Measurements from ENCODE around the gene SPAG8. TPM values are rescaled to one million over a fixed set of nuclear protein-coding genes. Genes with fewer than 3 reads are reported as not detected.

SPAG8 gene
- total RNA-seq, 1 donor = 0.42 TPM

DNA sequence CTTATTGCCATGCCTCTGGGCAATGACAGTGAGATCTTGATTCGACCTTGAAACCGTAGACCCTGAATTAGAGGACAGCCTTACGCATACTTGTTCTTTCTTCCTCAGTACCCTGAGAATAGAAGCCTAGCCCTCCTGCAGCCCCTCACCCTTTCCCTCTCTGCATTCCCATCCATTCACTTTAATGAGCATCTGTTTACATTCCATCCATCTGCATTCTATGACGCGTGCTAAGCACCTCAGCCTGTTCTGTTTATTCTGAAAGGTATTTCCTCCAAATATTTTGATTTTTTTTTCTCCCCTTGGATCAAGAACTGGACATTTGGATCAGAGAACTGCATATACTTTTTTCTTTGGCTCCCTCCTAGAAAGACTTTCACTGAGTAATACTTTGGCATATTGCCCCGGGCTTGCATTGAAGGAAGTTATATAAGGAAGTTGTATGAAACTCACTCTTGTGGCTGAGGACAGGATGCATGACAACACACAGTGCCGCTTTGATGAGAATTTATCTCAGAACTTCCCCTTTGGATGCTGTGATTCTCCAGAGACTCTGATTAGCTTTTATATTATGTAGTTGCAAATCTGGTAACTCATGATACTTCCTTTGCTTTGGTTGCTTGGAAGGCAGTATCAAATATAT, 32.7 kb upstream of the SPAG8 start:
- H3K4me3 ChIP-seq (ENCODE audit: low read length) = no peak overlapping the region
- H3K9me3 ChIP-seq (ENCODE audit: low read depth, low read length) = no peaks in the 10 kb centered on the region
- H3K27me3 ChIP-seq (ENCODE audit: insufficient read depth, low read length) = peaks cover 15% of the 10 kb centered on the region
- H3K4me1 ChIP-seq (ENCODE audit: insufficient read depth, low read length) = peaks cover 75% of the 10 kb centered on the region

GRCh38 chr9:35842795-35843194, 30.7 kb upstream of the SPAG8 start:
- Histone ChIP-seq H3K4me3 (ENCODE audit: low read length) (no peak overlapping the region), H3K4me1 (ENCODE audit: insufficient read depth, low read length) (peaks cover 74% of the 10 kb centered on the region), H3K27me3 (ENCODE audit: insufficient read depth, low read length) (peaks cover 13% of the 10 kb centered on the region), H3K9me3 (ENCODE audit: low read depth, low read length) (no peaks in the 10 kb centered on the region)

- H3K9me3 ChIP-seq (ENCODE audit: low read depth, low read length) = no peaks in the 10 kb centered on the region
- peaks cover 68% of the 10 kb centered on the region for H3K4me1 ChIP-seq (ENCODE audit: insufficient read depth, low read length)
- no peak overlapping the region for H3K4me3 ChIP-seq (ENCODE audit: low read length)
- peaks cover 7% of the 10 kb centered on the region for H3K27me3 ChIP-seq (ENCODE audit: insufficient read depth, low read length)
Observed at GRCh38 chr9:35842020-35842745, 30.1 kb upstream of the SPAG8 start.

- Histone ChIP-seq H3K4me1 (ENCODE audit: insufficient read depth, low read length) (peaks cover 62% of the 10 kb centered on the region), H3K4me3 (ENCODE audit: low read length) (no peak overlapping the region), H3K9me3 (ENCODE audit: low read depth, low read length) (no peaks in the 10 kb centered on the region)
Observed at GRCh38 chr9:35841645-35841900, 29.5 kb upstream of the SPAG8 start.

DNA sequence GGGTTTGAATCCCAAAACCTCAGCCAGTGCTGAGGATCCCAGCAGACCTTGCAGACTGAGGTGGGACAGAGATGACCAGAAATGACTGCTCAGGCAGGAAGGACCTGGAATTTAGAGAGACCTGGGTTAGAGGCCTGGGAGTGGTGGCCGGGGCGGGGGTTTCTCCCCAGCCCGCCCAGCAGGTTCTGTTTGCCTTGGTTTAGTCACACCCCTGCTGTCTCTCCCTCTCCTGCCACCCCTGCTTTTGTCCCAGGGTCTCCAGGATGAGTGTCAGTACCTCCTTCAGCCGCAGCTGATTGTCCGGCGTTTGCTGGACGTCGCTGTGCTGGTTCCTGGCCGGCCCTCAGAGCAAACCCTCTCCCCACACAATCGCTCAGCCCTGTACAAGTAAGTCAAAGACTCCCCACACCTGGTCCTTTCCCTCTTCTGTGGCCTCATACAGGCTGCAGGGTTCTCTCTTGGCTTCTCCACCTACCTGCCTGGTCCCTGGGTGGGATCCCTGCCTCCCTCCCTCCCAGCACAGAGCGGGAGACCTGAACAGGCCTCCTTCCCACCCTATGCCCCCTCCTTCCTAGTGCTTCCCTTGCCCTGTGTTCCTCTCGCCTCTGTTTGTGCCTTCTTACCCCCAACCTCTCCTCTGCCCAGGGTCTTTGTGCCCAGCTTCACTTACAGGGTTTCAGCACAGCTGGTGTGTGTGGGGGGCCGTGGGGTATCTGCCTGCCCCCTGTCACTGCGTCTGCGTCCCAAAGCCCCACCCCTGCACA, 29.0 kb upstream of the SPAG8 start:
- no peaks in the 10 kb centered on the region for H3K9me3 ChIP-seq (ENCODE audit: low read depth, low read length)
- no peak overlapping the region for H3K4me3 ChIP-seq (ENCODE audit: low read length)
- H3K4me1 ChIP-seq (ENCODE audit: insufficient read depth, low read length) = peaks cover 58% of the 10 kb centered on the region
- peaks cover 3% of the 10 kb centered on the region for H3K27me3 ChIP-seq (ENCODE audit: insufficient read depth, low read length)

More at GRCh38 chr9:35841645-35841900, 29.5 kb upstream of the SPAG8 start:
- peaks cover 3% of the 10 kb centered on the region for H3K27me3 ChIP-seq (ENCODE audit: insufficient read depth, low read length)

DNA sequence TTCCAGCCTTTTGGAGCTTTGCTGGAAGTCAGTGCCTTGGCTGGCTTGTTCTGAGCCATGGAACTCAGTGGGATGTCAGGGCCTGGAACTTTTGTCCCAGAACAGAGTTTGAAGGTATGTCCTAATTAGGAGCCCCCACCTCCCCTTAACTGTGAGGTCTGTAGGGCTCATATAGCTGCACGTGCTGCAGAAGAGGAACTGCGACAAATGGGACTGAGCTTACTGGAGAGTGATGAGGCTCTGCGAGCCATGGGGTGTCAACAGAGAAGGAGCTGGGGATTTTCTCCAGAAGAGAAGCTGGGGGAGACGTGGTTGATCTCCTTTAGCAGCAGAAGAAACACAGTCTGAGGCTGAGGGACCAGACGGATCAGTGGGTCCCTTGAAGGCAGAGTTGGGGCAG, 27.9 kb upstream of the SPAG8 start:
- H3K9me3 ChIP-seq (ENCODE audit: low read depth, low read length) = no peaks in the 10 kb centered on the region
- H3K27me3 ChIP-seq (ENCODE audit: insufficient read depth, low read length) = peaks cover 3% of the 10 kb centered on the region
- H3K4me3 ChIP-seq (ENCODE audit: low read length) = no peak overlapping the region
- H3K4me1 ChIP-seq (ENCODE audit: insufficient read depth, low read length) = peaks cover 58% of the 10 kb centered on the region

- peaks cover 52% of the 10 kb centered on the region for H3K4me1 ChIP-seq (ENCODE audit: insufficient read depth, low read length)
- H3K4me3 ChIP-seq (ENCODE audit: low read length) = no peak overlapping the region
- H3K27me3 ChIP-seq (ENCODE audit: insufficient read depth, low read length) = peaks cover 3% of the 10 kb centered on the region
- no peaks in the 10 kb centered on the region for H3K9me3 ChIP-seq (ENCODE audit: low read depth, low read length)
Observed at GRCh38 chr9:35836595-35836994, 24.5 kb upstream of the SPAG8 start.

- Histone ChIP-seq H3K4me3 (ENCODE audit: low read length) (no peak overlapping the region), H3K27me3 (ENCODE audit: insufficient read depth, low read length) (peaks cover 3% of the 10 kb centered on the region), H3K9me3 (ENCODE audit: low read depth, low read length) (no peaks in the 10 kb centered on the region), H3K4me1 (ENCODE audit: insufficient read depth, low read length) (peaks cover 59% of the 10 kb centered on the region)
Observed at GRCh38 chr9:35835766-35836165, 23.7 kb upstream of the SPAG8 start.

GRCh38 chr9:35835216-35835632, 23.2 kb upstream of the SPAG8 start:
- no peaks in the 10 kb centered on the region for H3K9me3 ChIP-seq (ENCODE audit: low read depth, low read length)
- peaks cover 58% of the 10 kb centered on the region for H3K4me1 ChIP-seq (ENCODE audit: insufficient read depth, low read length)
- H3K4me3 ChIP-seq (ENCODE audit: low read length) = no peak overlapping the region
- peaks cover 3% of the 10 kb centered on the region for H3K27me3 ChIP-seq (ENCODE audit: insufficient read depth, low read length)

- peaks cover 58% of the 10 kb centered on the region for H3K4me1 ChIP-seq (ENCODE audit: insufficient read depth, low read length)
- H3K9me3 ChIP-seq (ENCODE audit: low read depth, low read length) = no peaks in the 10 kb centered on the region
- no peak overlapping the region for H3K4me3 ChIP-seq (ENCODE audit: low read length)
- H3K27me3 ChIP-seq (ENCODE audit: insufficient read depth, low read length) = peaks cover 3% of the 10 kb centered on the region
Observed at GRCh38 chr9:35834260-35835215, 22.5 kb upstream of the SPAG8 start.

GRCh38 chr9:35832814-35833213, 20.8 kb upstream of the SPAG8 start:
- Histone ChIP-seq H3K4me3 (ENCODE audit: low read length) (no peak overlapping the region), H3K27me3 (ENCODE audit: insufficient read depth, low read length) (no peaks in the 10 kb centered on the region), H3K9me3 (ENCODE audit: low read depth, low read length) (no peaks in the 10 kb centered on the region), H3K4me1 (ENCODE audit: insufficient read depth, low read length) (peaks cover 66% of the 10 kb centered on the region)

GRCh38 chr9:35831040-35831439, 19.0 kb upstream of the SPAG8 start:
- Histone ChIP-seq H3K4me3 (ENCODE audit: low read length) (no peak overlapping the region), H3K9me3 (ENCODE audit: low read depth, low read length) (no peaks in the 10 kb centered on the region), H3K27me3 (ENCODE audit: insufficient read depth, low read length) (peaks cover 3% of the 10 kb centered on the region), H3K4me1 (ENCODE audit: insufficient read depth, low read length) (peaks cover 65% of the 10 kb centered on the region)

DNA sequence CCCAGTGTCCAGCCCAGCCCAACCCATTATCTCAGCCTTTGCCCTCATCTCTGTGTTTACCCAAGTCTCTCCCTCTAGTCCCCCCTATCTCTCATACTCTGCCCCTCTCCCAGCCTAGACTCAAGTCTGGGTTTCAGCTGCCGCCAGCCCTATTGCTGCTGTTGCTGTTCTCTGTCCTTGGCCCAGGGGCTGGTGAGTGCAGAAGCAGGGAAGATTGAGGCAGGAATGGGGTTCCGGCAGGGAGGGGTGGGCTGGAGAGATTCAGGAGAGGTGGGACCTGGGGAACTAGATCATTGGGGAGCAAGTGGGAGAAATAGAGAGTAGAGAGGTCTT, 17.7 kb upstream of the SPAG8 start:
- Histone ChIP-seq H3K4me1 (ENCODE audit: insufficient read depth, low read length) (peaks cover 52% of the 10 kb centered on the region), H3K27me3 (ENCODE audit: insufficient read depth, low read length) (peaks cover 3% of the 10 kb centered on the region), H3K4me3 (ENCODE audit: low read length) (no peak overlapping the region), H3K9me3 (ENCODE audit: low read depth, low read length) (no peaks in the 10 kb centered on the region)

GRCh38 chr9:35829084-35829763, 17.2 kb upstream of the SPAG8 start, which contains the start of gene TMEM8B:
TSS of gene TMEM8B (plus strand) at chr9:35829228. CDS start at chr9:35829448, 220 bp downstream.
- H3K4me1 ChIP-seq (ENCODE audit: insufficient read depth, low read length) = peaks cover 47% of the 10 kb centered on the region

More at GRCh38 chr9:35829084-35829763, 17.2 kb upstream of the SPAG8 start, which contains the start of gene TMEM8B:
- H3K4me3 ChIP-seq (ENCODE audit: low read length) = peak within 1 kb of the TSS; percentile 41
- no peaks in the 10 kb centered on the region for H3K9me3 ChIP-seq (ENCODE audit: low read depth, low read length)
- H3K27me3 ChIP-seq (ENCODE audit: insufficient read depth, low read length) = peaks cover 3% of the 10 kb centered on the region
